Dendritic cell treated with granulocyte-macrophage colony-stimulating factor and Interleukin-4, amounts not matched to agents 40 ng/mL and 50 ng/mL, for 4 days (primary cell): ENCODE measurements around the gene SIK3.
"Not testable (repeated sequence)": the region's sequence is repeated elsewhere in the genome, so short reads cannot be mapped to it uniquely, and the experiment has no call there.

ENCODE experiments used
- H3K27ac Mint-ChIP-seq: one replicate; pipeline ENCODE4 v1.8.0; 2022; ENCODE audit warnings: mild to moderate bottlenecking, mixed read lengths
- H3K27me3 Mint-ChIP-seq: one replicate; pipeline ENCODE4 v1.8.0; 2022; ENCODE audit warnings: mild to moderate bottlenecking, mixed read lengths
- H3K36me3 Mint-ChIP-seq: one replicate; pipeline ENCODE4 v1.8.0; 2022; ENCODE audit warnings: low read depth, mixed read lengths
- H3K4me1 Mint-ChIP-seq: one replicate; pipeline ENCODE4 v1.8.0; 2022; ENCODE audit warnings: low read depth, mixed read lengths
- H3K4me3 Mint-ChIP-seq: one replicate; pipeline ENCODE4 v1.8.0; 2022; ENCODE audit warnings: mild to moderate bottlenecking, moderate library complexity, mixed read lengths
- H3K9me3 Mint-ChIP-seq: one replicate; pipeline ENCODE4 v1.8.0; 2022; ENCODE audit warnings: mixed read lengths
- intact Hi-C: fragments of 100-400 bp; cut with micrococcal nuclease; formaldehyde crosslinking; loops from one replicate; pipeline ENCODE4 v1.15.0; 2022

SIK3 gene

DNA sequence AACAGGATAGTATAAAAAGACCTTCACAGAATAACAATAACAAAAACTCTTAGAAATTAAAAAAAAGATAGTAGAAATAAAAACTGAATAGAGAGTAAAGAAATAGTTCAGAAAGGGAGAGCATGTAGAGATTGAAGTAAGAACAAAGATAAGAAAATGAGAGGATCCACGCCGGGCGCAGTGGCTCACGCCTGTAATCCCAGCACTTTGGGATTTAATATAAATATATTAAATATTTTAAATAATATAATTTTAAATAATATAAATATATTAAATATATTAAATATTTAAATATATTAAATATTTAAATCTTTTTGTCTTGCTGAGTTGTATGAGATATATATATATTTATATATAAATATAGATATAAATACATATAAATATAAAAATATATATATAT lies 286.1 kb downstream of the SIK3 start:
- H3K4me3 Mint-ChIP-seq = no peak overlapping the region
- H3K36me3 Mint-ChIP-seq = no peaks in the 10 kb centered on the region
- H3K27ac Mint-ChIP-seq = no peak overlapping the region

DNA sequence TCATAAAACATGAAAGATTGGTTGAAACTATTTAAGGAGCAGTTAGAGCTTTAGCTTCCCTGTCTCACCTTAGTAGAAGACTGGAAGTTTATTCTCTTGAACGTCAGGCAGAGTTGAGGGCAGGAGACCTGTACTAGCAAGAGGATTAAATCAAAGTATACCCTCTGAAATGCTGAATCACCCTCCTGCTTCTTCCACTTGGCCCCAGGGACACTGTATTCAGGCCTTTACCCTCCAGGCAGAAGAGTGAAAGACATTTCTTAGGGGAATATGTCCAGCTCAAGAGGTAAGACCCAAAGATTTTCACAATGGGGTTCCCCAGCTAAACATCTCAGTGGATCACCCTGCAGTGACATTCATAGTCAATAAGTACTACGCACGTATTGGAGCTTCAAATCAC lies 287.0 kb downstream of the SIK3 start:
- intact Hi-C loops = no loop called here
- Mint-ChIP-seq H3K27me3 (no peaks in the 10 kb centered on the region), H3K27ac (no peak overlapping the region), H3K4me1 (peaks cover 6% of the 10 kb centered on the region), H3K4me3 (no peak overlapping the region), H3K9me3 (no peaks in the 10 kb centered on the region), H3K36me3 (no peaks in the 10 kb centered on the region)

More for the DNA sequence above, 286.1 kb downstream of the SIK3 start:
- H3K9me3 Mint-ChIP-seq = no peaks in the 10 kb centered on the region
- peaks cover 6% of the 10 kb centered on the region for H3K4me1 Mint-ChIP-seq
- no peaks in the 10 kb centered on the region for H3K27me3 Mint-ChIP-seq
- intact Hi-C loops = no loop called here

- H3K4me3 Mint-ChIP-seq = no peak overlapping the region
- H3K36me3 Mint-ChIP-seq = no peaks in the 10 kb centered on the region
- no peaks in the 10 kb centered on the region for H3K9me3 Mint-ChIP-seq
- intact Hi-C loops = no loop called here
- H3K4me1 Mint-ChIP-seq = no peaks in the 10 kb centered on the region
- no peak overlapping the region for H3K27ac Mint-ChIP-seq
- no peaks in the 10 kb centered on the region for H3K27me3 Mint-ChIP-seq
These were observed 289.7 kb downstream of the SIK3 start for GRCh38 chr11:116808262-116809175.

GRCh38 chr11:116807601-116808261 lies 290.5 kb downstream of the SIK3 start:
- intact Hi-C loops = no loop called here
- Mint-ChIP-seq H3K4me3 (no peak overlapping the region), H3K9me3 (no peaks in the 10 kb centered on the region), H3K27me3 (peaks cover 1% of the 10 kb centered on the region), H3K36me3 (no peaks in the 10 kb centered on the region), H3K4me1 (no peaks in the 10 kb centered on the region), H3K27ac (no peak overlapping the region)

DNA sequence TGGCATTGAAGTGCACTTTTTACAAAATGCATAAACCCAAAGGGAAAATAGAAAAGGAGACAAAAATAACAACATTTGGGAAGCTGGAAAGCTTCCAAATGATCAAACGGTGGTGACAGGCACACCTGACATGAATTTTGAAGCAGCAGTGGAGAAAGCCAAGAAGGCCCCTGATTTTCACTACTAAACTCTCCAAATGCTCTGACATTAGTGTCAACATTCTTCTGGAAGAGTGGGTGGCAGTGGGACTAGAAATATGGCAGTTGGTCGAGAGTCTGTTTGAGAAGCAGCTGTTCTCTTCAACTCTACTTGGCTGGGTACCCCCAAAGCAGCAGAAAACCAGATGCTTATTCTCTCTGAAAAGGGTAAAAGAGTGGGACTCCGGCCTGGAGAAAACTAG lies 294.2 kb downstream of the SIK3 start:
- no peak overlapping the region for H3K4me3 Mint-ChIP-seq
- H3K4me1 Mint-ChIP-seq = no peaks in the 10 kb centered on the region
- H3K27ac Mint-ChIP-seq = no peak overlapping the region
- peaks cover 7% of the 10 kb centered on the region for H3K27me3 Mint-ChIP-seq
- intact Hi-C loops = no loop called here
- H3K9me3 Mint-ChIP-seq = no peaks in the 10 kb centered on the region
- no peaks in the 10 kb centered on the region for H3K36me3 Mint-ChIP-seq

DNA sequence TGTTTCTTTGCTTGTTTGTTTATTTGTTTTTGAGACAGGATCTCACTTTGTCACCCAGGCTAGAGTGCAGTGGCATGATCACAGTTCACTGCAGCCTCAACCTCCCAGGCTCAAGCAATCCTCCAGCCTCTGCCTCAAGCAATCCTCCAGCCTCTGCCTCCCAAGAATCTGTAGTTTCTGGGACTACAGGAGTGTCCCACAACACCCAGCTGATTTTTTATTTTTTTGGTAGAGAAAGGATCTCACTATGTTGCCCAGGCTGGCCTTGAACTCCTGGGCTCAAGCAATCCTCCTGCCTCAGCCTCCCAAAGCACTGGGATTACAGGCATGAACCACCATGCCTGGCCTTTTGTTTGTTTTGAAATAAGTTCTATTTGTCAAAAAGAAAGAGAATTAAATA lies 296.6 kb downstream of the SIK3 start:
- H3K27ac Mint-ChIP-seq, H3K4me3 Mint-ChIP-seq, H3K36me3 Mint-ChIP-seq, H3K4me1 Mint-ChIP-seq, intact Hi-C loops, H3K27me3 Mint-ChIP-seq, H3K9me3 Mint-ChIP-seq: not testable (repeated sequence)

- H3K4me1 Mint-ChIP-seq = no peaks in the 10 kb centered on the region
- intact Hi-C loops = no loop called here
- H3K36me3 Mint-ChIP-seq = no peaks in the 10 kb centered on the region
- H3K27ac Mint-ChIP-seq = no peak overlapping the region
- H3K4me3 Mint-ChIP-seq = no peak overlapping the region
- H3K27me3 Mint-ChIP-seq = peaks cover 10% of the 10 kb centered on the region
- no peaks in the 10 kb centered on the region for H3K9me3 Mint-ChIP-seq
These were observed 297.6 kb downstream of the SIK3 start for GRCh38 chr11:116800610-116801009.

GRCh38 chr11:116798368-116798767 lies 299.9 kb downstream of the SIK3 start:
- Mint-ChIP-seq H3K4me1 (no peaks in the 10 kb centered on the region), H3K9me3 (no peaks in the 10 kb centered on the region), H3K27me3 (peaks cover 12% of the 10 kb centered on the region), H3K27ac (no peak overlapping the region), H3K4me3 (no peak overlapping the region), H3K36me3 (no peaks in the 10 kb centered on the region)
- intact Hi-C loops = no loop called here

DNA sequence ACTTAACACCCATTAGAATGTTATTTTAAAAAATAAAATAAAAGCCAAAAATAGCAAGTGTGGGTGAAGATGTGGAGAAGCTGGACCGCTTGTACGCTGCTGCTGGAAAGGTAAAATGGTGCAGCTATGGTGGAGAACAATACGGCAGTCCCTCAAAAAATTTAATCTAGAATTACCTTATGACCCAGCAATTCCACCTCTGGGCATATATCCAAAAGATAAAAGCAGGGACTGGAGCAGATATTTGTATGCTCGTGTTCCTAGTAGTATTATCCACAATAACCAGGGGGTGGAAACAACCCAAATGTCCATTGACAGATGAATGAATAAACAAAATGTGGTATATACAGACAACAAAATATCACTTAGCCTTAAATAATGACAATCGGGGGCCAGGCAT lies 300.4 kb downstream of the SIK3 start:
- Mint-ChIP-seq H3K27me3 (peaks cover 11% of the 10 kb centered on the region), H3K9me3 (no peaks in the 10 kb centered on the region), H3K36me3 (no peaks in the 10 kb centered on the region), H3K4me3 (no peak overlapping the region), H3K4me1 (peaks cover 4% of the 10 kb centered on the region), H3K27ac (no peak overlapping the region)
- intact Hi-C loops = no loop called here

GRCh38 chr11:116796548-116796947 lies 301.7 kb downstream of the SIK3 start:
- Mint-ChIP-seq H3K27me3 (peaks cover 10% of the 10 kb centered on the region), H3K36me3 (no peaks in the 10 kb centered on the region), H3K4me1 (peaks cover 6% of the 10 kb centered on the region), H3K27ac (no peak overlapping the region), H3K9me3 (no peaks in the 10 kb centered on the region), H3K4me3 (no peak overlapping the region)
- intact Hi-C loops = no loop called here

DNA sequence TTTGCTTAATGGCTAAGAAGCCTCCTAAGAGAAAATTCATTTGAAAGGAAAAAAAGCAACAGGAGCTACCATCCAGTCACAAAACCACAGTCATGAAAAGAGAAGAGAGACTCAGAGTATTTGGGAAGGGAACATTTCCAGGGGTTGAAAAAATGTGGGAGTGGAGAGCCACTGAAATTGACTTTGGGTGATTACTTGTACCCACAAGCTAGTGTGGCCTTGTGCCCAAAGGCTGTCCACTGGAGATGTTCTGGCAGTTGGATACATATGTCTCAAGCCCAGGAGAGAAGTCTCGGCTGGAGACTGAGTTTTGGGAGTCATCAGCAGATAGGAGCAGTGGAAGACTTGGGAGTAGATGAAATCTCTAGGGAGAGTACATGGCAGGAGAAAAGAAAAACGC lies 303.4 kb downstream of the SIK3 start:
- Mint-ChIP-seq H3K4me3 (no peak overlapping the region), H3K4me1 (peaks cover 16% of the 10 kb centered on the region), H3K36me3 (no peaks in the 10 kb centered on the region), H3K27ac (no peak overlapping the region), H3K27me3 (peaks cover 18% of the 10 kb centered on the region), H3K9me3 (no peaks in the 10 kb centered on the region)
- intact Hi-C loops = loop anchor here (5.0 kb wide), 1 partner anchor 42 kb away; the partner anchor contains the start of gene APOA1

DNA sequence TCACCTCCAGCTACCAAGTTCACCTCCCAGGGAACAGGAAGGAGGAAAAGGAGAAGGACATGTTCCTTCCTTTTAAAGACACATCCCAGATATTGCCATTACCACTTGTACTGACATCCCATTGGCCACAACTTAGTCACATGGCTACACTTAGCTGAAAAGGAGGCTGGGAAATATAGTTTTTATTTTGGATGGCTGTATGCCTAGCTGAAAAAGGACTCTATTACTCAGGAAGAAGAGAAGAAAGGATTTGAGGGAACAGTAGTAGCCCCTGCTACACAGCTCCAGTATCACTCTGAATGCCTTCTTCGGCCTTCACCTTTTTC lies 304.5 kb downstream of the SIK3 start:
- no peaks in the 10 kb centered on the region for H3K9me3 Mint-ChIP-seq
- intact Hi-C loops = loop anchor here (5.0 kb wide), 1 partner anchor 44 kb away; the partner anchor contains the start of gene APOA1
- no peak overlapping the region for H3K4me3 Mint-ChIP-seq
- peaks cover 20% of the 10 kb centered on the region for H3K4me1 Mint-ChIP-seq
- H3K27ac Mint-ChIP-seq = no peak overlapping the region
- H3K36me3 Mint-ChIP-seq = no peaks in the 10 kb centered on the region
- H3K27me3 Mint-ChIP-seq = peaks cover 17% of the 10 kb centered on the region
